HG03354 (cell line): ENCODE results near the gene ENDOG.
"Not testable (repeated sequence)": the region's sequence is repeated elsewhere in the genome, so short reads cannot be mapped to it uniquely, and the experiment has no call there.

Source experiments
- ATAC-seq: cut with Tn5 transposase; IDR thresholded peaks from one replicate; pipeline ENCODE4 v1.9.1; 2021; ENCODE audit warnings: mild to moderate bottlenecking; ENCODE audit not compliant: unreplicated experiment, poor library complexity, severe bottlenecking

Gene ENDOG

DNA sequence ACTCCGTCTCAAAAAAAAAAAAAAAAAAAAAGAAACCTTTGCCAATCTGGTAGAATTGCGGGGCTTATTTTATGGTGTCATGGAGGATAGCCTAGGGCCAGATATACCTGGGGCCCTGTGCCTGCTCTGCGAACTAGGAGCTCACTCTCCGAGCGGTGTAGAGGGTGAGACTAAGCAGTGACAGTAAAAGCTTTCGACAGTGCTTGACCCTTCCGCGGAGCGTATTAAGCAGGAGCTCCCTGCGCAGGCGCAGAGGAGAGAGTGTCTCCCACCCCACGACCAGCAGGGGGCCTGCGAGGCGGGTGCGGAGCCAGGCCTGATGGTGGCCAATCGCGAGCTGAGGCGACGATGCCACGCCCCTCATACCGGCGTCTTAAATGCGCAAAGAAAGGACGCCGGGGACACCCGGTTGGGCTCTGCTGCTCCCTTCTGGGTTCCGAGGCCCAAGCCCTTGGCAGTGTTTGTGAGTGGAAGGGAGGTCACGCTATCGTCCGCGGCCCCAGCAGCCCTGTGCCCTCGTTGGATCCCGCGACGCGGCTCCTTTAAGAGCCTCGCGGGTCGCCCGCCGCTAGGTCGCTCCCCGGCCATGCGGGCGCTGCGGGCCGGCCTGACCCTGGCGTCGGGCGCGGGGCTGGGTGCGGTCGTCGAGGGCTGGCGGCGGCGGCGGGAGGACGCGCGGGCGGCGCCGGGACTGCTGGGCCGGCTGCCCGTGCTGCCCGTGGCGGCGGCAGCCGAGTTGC, at the start of gene ENDOG:
ENDOG (plus strand) TSS at position 402 of the 740 bp plus-strand sequence; CDS start at position 587, 185 bp downstream.
- peak; percentile 90 for ATAC-seq

DNA sequence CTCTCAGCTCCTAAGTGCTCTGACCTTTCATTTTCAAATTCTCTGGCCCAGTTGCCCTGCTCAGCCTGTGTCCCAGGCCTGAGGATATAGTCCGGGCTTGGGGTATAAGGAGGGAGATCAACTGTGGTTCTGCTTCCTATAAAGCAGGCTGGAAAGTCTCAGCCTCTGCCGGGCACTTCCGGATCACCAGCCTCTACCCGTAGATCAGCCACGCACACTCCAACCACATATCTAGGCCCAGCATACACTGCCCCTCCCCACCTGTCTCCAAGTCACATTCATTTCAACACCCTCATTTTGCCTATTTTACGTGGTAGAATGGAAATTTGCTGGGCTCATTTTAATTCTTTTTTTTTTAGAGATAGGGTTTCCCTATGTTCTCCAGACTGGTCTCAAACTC, 49.7 kb upstream of the ENDOG start:
- ATAC-seq = no peak

DNA sequence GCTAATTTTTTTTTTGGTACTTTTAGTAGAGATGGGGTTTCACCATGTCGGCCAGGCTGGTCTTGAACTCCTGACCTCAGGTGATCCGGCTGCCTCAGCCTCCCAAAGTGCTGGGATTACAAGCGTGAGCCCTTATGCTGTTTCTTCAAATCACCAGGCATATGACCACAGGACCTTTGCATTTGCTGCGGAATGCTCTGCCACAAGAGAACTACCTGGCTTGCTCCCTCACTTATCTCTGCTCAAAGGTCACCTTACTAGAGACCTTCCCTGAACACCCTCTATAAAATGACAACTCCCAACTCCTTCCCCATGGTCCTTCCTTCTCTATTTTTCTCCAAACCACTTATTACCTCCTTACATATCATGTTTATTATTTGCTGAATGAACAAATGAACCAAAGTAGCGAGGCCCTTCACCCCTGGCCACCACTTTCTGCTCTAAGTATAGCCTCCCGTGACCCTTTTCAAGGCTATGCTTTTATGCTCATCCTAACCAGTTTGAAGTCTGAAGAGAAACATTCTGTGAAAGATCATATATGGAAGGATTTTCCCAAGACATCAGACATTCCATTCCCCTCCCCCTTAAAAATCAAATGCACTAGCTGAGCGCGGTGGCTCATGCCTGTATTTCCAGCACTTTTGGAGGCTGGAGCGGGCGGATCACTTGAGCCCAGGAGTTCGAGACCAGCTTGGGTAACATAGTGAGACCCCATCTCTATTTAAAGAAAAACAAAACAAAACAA, 47.8 kb upstream of the ENDOG start:
- ATAC-seq = no peak

DNA sequence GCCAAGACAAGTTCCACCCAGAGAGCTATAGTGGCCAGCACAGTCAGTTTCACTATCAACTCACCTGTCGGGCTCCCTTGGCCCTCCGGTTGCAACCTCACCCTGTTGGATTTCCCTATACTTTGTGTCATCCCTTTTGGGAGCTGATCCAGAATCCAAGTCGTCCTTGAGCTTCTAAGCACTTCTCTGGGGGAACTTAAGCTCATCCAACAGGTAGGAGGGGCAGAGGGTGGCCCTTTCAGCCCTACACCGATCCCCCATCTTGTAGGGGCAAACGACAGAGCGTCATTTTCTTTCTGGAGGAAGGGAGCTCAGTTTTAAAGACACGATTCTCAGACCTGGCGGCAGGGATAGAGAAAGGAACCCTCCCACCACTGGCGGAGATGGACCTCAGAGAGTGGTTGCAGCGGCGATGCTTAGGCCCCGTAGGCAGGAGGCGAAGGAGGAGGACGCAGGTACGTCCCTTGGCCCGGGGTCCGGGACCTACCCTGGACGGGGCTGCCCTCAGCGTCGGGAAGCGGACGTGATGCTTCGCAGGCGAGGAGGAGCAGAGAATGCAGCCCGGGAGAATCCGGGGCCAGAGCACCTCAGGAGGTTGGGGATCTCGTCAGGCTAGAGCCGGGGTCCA, 47.1 kb upstream of the ENDOG start:
- peak; percentile 37 for ATAC-seq

DNA sequence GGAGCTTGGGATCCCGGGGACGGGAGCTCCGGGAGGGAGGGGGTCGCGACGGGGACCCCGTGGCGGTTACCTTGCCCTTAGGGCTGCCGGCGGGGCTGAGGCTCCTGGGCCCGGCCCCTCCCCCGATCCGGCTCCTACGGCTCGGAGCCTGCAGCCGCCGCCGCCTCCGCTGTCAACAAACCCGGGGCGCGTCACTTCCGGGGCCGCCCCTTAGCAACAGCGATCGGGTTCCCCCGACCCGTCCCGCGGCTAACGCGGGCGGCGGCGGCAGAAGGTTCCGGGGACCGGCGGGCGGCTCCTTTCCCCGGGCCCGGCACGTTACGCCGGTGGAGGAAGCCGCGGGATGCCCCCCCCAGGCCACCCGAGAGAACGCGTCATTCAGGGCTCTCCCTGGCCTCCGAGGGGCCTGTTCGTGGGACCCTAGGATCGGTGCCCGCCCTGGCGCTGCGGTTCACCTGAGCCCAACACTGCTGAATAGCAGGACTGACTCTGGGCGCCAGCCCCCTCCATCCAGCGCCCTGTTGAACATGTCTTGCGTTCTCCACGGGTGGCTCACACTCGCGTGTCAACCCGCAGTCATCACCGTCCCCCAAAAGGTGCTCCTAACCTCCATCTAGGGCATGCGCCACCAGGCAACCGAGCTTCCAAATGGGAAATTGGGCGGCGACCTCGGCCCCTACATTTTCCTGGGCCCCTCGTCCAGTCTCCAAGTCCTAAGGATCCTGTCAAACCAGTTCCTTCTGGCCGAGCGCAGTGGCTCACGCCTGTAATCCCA, 46.4 kb upstream of the ENDOG start, which contains the start of gene ZER1:
ZER1 (minus strand) TSS at position 183 of the 775 bp plus-strand sequence. CDS start 16,362 bp downstream, outside the sequence.
- ATAC-seq = peak; percentile 93

DNA sequence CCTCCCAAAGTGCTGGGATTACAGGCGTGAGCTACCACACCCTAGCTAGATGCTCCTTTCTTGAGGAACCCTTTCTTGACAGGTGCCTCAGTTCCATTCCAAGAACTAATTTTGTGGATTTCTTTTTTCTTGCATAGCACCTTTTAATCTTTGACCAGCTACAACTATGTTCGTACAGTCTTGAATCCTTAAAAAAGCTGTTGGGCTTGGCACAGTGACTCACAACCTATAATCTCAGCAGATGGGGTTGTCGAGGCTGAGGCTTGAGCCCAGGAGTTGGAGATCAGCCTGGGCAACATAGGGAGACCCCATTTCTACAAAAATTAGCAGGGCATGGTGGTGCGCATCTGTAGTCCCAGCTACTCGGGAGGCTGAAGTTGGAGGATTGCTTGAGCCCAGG, 45.3 kb upstream of the ENDOG start:
- no peak for ATAC-seq

DNA sequence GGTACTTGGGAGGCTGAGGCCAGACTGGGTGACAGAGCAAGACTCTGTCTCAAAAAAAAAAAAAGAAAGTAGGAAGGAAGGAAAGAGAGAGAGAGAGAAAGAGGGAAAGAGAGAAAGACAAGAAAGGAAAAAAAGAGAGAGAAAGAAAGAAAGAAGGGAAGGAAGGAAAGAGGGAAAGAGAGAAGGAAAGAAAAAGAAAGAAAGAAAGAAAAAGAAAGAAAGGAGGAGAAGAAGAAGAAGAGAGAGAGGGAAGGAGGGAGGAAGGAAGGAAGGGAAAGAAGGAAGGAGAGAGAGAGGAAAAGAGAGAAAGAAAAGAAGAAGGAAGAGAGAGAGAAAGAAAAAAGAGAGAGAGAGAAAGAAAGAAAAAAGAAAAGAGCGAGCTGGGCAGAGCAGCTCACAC, 43.5 kb upstream of the ENDOG start:
- no peak for ATAC-seq

DNA sequence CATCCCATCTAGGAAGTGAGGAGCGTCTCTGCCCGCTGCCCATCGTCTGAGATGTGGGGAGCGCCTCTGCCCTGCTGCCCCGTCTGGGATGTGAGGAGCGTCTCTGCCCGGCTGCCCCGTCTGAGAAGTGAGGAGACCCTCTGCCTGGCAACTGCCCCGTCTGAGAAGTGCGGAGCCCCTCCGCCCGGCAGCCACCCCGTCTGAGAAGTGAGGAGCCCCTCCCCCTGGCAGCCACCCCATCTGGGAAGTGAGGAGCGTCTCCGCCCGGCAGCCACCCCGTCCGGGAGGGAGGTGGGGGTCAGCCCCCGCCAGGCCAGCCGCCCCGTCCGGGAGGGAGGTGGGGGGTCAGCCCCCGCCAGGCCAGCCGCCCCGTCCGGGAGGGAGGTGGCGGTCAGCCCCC, 38.2 kb upstream of the ENDOG start:
- ATAC-seq = not testable (repeated sequence)

DNA sequence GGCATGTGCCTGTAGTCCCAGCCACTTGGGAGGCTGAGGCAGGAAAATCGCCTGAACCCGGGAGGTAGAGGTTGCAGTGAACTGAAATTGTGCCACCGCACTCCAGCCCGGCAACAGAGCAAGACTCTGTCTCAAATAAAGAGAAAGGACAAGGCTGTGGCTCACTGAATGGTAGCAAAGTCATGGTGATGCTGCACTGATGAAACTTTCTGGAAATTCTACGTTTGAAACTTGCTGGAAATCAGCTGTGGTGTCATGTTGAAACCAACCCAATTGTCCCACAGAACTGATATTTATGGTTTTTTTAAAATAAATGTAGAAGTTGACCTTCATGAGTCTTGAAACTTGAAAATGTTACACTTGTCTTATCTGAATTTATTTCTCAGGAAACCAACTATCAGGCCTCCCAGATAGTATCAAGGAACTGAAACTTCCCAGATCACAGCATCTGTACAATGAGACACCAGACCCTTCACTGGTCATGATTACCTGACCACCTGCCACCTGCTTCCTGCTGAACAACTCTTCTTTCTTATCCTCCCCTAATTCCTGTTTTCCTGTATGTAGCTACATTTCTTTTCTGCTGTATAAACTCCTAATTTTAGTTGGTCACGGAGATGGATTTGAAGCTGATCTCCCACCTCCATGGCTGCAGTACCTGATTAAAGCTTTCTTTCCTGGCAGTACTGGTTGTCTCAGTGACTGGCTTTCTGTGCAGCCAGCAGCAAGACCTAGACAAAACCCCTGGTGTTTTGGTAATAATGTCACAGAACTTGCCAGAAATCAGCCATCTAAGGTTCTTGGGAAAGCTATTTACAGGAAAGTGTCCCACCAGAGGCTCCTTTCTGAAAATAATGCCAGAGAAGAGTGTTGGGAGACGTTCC, 36.9 kb upstream of the ENDOG start:
- ATAC-seq = no peak

DNA sequence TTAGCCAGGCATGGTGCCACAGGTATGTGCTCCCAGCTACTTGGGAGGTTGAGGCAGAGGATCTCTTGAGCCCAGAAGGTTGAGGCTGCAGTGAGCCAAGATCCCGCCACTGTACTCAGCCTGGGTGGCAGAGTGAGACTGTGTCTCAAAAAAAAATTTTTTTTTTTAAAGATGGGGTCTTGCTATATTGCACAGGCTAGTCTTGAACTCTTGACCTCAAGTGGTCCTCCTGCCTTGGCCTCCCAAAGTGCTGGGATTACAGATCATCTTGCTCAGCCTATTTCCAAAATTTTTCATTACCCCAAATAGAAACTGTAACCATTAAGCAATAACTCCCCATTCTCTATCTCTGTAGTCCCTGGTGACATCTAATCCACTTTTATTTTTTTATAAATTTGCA, 35.6 kb upstream of the ENDOG start:
- no peak for ATAC-seq

DNA sequence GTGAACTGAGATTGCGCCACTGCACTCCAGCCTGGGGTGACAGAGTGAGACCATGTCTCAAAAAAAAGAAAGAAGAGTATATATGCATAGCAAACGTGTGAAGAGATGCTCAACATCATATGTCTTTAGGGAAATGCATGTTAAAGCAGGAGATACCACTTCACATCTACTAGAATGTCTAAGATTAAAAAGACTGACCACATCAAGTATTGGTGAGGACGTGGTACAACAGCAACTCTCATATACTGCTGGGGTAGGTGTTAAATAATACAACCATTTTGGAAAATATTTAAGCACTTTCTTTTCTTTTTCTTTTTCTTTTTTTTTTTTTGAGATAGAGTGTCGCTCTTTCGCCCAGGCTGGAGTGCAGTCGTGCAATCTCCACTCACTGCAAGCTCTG, 32.9 kb upstream of the ENDOG start:
- ATAC-seq = no peak

DNA sequence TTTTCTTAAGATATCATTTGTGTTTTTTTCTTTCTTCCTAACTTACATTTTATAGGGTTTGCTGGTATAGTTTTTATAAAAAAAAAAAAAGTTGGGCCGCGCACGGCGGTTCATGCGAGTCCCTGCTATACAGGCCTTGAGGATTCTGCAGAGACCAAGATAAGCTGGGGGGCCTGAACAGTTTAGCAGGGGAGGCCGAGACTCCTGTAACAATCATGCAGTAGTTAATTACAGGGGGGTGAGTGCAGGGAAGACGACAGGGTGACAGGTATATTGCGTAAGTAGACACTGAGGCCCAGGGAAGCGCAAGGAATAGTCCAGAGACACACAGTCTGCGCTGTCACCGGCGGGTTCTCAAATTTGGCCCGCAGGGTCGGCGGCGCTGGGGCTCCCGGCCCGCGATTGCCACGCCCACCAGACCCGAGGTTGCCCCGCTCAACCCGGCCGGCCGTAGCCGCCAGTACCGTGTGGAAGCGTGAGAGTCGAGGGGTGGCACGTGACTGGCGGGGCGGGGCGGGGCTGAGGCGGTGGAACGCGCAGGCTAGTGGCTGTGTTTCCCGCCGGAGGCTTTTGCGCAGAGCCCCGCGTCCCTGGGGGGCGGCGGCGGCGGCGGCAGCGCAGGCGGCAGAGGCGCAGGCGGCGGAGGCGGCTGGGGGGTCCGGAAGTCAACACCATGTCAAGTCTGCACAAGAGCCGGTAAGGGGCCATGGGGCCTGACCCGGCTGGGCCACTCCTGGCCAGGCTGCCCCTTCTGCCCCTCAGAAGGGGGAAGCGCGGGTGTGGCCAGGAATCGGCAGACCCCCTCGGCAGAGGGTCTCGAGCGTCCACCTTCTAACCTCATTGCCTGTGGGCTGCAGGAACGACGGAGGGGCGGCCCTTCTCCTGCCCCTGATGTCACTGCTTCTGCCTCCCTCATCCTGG, 31.4 kb upstream of the ENDOG start, which contains the start of gene TBC1D13:
TBC1D13 (plus strand) TSS at position 573 of the 921 bp plus-strand sequence; CDS start at position 674, 101 bp downstream.
- peak; percentile 91 for ATAC-seq

DNA sequence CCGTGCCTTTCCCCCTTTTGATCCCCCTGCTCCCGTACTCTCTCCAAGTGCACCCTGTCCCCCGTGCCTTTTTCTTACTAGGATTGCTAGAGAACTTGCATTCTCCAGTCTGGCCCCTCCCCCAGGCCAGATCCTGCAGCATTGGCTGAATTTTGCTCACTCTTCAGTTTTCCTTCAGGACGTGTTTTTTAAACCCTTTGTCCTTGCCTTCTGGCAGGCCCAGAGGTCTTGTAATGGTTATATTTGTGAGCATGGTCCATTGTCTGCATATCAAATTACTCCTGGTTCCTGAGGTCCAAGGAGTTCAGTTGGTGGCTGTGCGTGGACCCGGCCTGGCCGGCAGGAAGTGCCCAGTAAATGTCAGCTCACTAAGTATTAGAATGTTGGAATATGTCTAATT, 30.6 kb upstream of the ENDOG start:
- ATAC-seq = no peak

DNA sequence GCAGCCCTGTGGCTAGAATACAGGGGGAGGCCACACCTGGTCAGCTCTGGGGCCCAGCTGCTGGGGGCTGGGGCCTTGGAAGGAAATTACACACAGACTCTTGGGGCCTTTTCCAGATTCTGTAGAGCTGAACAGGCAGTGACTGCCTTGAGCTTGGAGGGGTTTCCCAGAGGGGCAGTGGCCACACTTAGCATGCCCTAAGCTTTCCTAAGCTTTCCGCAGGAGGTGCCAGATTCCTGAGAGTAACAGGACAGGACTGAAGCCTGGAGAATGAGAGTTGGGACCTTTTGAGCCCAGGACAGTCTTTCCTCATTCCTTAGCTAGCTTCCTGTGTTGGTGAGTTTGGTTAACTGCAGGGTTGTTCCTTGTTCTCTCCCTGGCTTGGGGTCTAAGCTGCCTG, 29.9 kb upstream of the ENDOG start:
- no peak for ATAC-seq

DNA sequence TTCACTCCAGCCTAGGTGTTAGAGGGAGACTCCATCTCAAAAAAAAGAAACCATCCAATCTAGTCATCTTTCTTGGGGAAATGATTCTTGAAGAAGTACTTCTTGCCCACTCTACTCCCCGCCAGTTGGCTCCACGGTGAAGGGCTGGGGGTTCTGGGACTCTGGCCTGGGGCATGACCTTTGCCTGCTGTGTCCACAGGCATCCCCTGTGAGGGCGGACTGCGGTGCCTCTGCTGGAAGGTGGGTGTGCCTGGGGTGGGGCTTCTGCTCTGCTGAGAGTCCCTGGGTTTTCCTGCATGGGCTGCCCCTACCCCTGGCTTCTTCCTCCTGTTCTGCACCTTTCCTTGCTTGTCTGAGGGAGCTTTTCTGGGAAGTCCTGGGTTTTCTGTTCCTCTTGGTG, 27.8 kb upstream of the ENDOG start:
- ATAC-seq = no peak

DNA sequence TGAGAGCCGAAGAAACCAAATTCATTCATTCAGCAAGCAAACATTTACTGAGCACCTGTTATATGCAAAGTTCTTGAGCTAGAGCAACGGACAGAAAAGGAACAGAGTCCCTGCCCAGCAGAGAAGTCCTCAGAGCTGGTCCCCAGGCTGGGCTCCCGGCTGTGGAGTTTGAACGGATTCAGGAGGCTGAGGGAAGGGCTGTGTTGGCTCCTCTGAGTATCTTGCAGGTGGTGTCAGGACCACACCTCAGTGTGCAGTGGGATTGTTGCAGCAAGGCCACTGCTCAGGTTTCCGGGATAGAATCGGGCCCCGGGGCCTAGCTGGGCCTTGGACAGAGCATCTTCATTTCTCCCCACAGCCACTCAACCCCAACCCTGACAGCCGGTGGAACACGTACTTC, 26.2 kb upstream of the ENDOG start:
- no peak for ATAC-seq

DNA sequence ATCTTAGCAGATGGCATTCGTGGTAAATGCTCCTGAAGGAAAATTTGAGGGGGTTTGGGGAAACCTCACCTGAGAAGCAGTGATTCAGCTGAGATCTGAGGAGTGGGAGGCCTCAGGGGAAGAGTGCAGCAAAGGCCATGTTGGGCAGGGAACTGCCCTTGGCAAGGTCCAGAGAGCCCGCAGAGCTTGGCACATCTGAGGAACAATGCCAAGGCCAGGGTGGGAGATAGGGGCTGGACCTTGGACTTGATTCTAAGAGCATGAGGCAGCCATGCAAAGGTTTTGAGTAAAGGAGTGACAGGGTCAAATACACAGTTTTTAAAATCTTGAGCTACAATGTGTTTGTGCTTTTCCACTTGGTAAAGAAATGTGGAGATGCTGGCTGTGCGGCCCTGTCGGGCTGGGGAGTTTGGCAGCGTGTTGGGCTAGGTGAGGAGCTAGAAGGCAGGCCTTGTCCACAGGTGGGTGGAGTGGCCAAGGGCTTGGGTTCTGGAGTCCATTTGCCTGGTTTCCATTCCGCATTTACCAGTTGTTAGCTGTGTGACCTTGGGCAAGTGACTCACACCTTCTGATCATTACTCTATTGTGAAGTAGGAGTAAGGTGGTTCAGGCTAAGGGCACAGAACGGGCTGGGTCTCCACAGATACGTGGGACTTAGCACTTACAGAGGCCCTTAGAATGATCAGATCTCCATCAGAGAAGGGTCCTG, 25.2 kb upstream of the ENDOG start:
- no peak for ATAC-seq
